Adipose tissue (tissue), 3 donors: Measurements from ENCODE around the gene C22orf42. TPM values are rescaled to one million over a fixed set of nuclear protein-coding genes. Genes with fewer than 3 reads are reported as not detected.
"Not testable (repeated sequence)": the region's sequence is repeated elsewhere in the genome, so short reads cannot be mapped to it uniquely, and the experiment has no call there.

ENCODE experiments used
- H3K27ac ChIP-seq: one replicate; pipeline ENCODE4 v1.5.1; 2013; ENCODE audit warnings: low read depth, low read length
- WGBS, 3 donors: extraction: QIAGEN DNeasy Blood & Tissue Kit; methylation state at CpG; one replicate each; pipeline ENCODE4 v1.1.7; 2013; 5-methylcytosine and 5-hydroxymethylcytosine counted together
- polyA plus RNA-seq, 3 donors: library from polyadenylated mRNA; stranded (reverse); fragments of 200-250 nt; gene quantifications; one replicate each; pipeline ENCODE4 v1.2.3, GENCODE V29; 2013
- donor health status: healthy with polysubstance abuse.
- donor health status: Bipolar disorder and iron deficiency.
- donor health status: healthy.

C22orf42 gene
- polyA plus RNA-seq, 3 donors = 0.36 TPM; not detected in 2

DNA sequence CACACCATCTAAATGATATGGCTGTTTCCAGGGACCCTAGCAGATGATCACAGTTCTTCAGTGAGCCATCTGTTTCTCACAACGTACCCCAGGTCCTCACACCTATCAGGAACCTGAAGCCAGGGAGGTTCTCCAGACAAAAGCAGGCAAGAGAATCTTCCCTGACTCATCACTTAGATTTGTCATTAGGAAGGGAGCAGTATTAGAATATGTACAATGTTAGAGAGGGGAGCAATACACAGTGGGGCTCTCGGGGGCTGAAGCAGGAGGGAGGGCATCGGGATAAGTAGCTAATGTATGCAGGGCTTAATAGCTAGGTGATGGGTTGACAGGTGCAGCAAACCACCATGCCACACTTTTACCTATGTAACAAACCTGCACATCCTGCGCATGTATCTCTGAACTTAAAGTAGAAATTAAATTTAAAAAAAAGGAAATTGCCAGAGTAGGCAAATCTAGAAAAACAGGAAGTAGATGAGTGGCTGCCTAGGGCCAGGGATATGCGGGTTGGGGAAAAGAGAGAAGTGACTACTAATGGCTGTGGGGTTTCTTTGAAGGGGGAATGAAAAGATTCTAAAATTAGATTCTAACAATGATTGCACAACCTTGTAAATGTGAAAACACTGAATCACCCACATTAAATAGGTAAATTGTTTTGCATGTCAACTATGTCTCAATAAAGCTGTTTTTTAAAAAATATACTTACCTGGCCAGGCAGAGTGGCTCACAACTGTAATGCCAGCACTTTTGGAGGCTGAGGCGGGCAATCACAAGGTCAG, 14.4 kb downstream of the C22orf42 start:
- no peak overlapping the region for H3K27ac ChIP-seq
- 60 to 67% (median 65%) methylated on average over 6 of the region's 6 CpGs for WGBS, 3 donors

DNA sequence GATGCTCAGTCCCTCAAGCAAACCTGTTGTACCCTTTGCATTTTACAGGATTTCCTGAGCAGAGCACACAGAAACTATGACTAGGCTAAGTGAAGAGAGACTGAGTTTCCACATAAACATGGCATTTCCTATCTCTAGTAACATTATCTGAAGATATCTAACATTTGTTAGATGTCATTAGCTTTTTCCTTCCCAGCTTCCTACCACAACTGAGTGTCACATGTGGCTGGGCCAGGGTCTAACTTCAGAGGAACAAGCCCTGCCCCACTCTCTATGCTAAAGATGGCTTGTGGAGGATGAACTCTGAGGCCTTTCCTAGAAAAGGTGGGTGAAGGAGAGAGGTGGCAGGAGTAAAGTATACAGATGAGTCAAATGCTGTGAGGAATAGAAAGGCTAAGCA, 16.5 kb downstream of the C22orf42 start:
- H3K27ac ChIP-seq = no peak overlapping the region

DNA sequence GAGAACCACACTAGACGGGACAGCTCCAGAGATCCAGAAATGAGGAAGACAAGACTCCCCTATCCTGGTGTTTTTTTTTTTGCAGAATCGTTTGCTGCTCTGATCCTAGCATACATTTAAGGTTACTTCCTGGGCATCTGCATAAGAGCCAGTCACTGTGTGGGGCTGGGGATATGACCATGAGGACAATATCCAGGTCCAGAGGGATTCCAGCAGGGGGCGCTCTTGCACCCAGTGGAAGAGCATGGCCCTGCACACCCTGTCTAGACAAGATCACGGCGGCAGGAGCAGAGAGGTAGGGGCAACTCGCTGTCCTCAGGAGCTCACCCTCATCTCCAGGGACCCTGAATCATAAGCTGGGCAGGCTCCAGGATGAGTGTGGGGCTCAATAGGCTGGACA, 18.4 kb downstream of the C22orf42 start:
- WGBS, 3 donors = 22 to 42% (median 41%) methylated on average over 3 to 6 of the region's 6 CpGs
- not testable (repeated sequence) for H3K27ac ChIP-seq

- WGBS, 3 donors = 18 to 52% (median 39%) methylated on average over 1 of the region's 1 CpG
- not testable (repeated sequence) for H3K27ac ChIP-seq
These were observed 20.5 kb downstream of the C22orf42 start for GRCh38 chr22:32138576-32138975.

- WGBS, 3 donors = 48 to 76% (median 56%) methylated on average over 16 of the region's 16 CpGs
- H3K27ac ChIP-seq = not testable (repeated sequence)
These were observed 21.3 kb downstream of the C22orf42 start for GRCh38 chr22:32137731-32138324.

DNA sequence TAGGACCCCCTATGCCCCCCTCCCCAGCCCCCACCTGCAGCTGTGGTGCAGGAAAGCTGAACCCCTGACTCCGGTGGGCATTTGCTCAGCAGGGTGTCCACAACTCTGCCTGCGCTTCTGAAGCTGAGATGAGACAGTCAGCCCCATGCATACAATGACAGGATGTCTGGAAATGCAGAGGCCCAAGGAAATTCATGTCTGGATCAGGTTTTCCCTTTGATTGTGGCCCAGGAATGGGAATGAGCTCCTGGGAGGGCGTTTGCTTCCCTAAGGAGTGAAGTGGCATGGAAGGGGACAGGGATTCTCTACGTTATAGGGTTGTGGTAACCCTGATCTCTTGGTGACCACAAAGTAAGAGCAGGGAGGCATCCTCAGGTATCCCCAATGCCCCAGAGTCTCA, 22.2 kb downstream of the C22orf42 start:
- 60 to 82% (median 65%) methylated on average over 4 of the region's 4 CpGs for WGBS, 3 donors

GRCh38 chr22:32135958-32136357, 23.1 kb downstream of the C22orf42 start:
- WGBS, 3 donors = 64 to 80% (median 76%) methylated on average over 3 of the region's 3 CpGs
- H3K27ac ChIP-seq = not testable (repeated sequence)

More for the DNA sequence above, 22.2 kb downstream of the C22orf42 start:
- not testable (repeated sequence) for H3K27ac ChIP-seq

GRCh38 chr22:32134796-32135195, 24.3 kb downstream of the C22orf42 start:
- 86 to 92% (median 91%) methylated on average over 14 of the region's 14 CpGs for WGBS, 3 donors

DNA sequence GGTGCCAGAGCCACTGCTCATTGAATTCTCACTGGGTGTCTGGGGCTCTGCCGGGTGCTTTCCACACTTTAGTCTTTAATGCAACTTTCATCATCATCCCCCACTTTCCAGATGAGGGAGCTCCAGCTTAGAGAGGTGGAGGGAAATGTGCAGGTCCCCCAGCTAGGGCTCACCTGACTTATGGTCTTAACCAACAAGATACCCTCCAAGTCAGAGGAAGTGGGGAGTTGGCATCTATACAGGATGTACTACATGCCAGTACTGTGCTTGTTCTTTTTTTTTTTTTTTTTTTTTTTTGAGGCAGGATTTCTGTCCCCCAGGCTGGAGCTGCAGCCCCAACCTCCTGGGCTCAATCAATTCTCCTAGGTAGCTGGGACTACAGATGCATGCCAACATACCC, 26.3 kb downstream of the C22orf42 start:
- no peak overlapping the region for H3K27ac ChIP-seq
- 60 to 83% (median 77%) methylated on average over 1 of the region's 1 CpG for WGBS, 3 donors

More at GRCh38 chr22:32134796-32135195, 24.3 kb downstream of the C22orf42 start:
- not testable (repeated sequence) for H3K27ac ChIP-seq

- WGBS, 3 donors = 87 to 91% (median 90%) methylated on average over 11 of the region's 11 CpGs
These were observed 27.0 kb downstream of the C22orf42 start for GRCh38 chr22:32132126-32132525.

DNA sequence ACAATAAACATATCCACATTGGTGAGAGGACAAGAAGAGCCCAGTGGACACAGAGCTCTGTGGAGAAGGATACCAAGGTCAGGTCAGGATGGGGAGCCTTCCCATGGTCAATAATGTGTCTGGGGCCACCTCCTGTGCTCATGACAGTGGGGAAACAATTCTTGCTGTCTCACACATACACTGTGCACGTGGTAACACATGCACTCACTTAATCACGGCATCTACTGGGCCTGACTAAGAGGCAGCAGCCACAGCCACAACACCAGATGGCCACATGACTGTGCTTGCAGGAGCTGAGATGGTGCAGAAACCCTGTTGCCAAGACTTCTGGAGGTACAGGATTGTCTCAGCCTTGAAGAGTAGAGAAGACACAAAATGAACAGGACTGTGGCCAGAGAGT, 28.6 kb downstream of the C22orf42 start:
- WGBS, 3 donors = 69 to 82% (median 79%) methylated on average over 2 of the region's 2 CpGs
- H3K27ac ChIP-seq = no peak overlapping the region

More at GRCh38 chr22:32132126-32132525, 27.0 kb downstream of the C22orf42 start:
- no peak overlapping the region for H3K27ac ChIP-seq

DNA sequence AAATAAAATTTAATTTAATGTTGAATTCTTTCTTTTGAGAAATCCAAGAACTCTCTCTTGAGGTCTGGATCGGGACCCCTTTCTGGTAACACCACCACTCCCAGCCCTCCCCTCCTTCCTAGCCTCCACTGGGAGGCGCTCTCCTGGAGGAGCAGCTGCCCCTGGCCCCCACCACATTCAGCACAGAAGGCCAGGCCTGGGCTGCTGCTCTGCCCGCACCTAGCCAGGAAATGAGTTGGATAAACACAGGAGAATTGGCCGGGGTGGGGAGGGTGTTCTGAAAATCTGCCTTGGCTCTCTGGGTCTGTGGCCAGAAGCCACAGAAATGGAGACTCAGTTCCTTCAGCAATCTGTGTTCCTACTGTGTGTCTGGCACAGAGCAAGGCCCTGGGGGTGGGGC, 31.2 kb downstream of the C22orf42 start:
- WGBS, 3 donors = 71 to 79% (median 78%) methylated on average over 4 of the region's 4 CpGs
- no peak overlapping the region for H3K27ac ChIP-seq

- H3K27ac ChIP-seq = no peak overlapping the region
- WGBS, 3 donors = 68 to 77% (median 76%) methylated on average over 10 of the region's 10 CpGs
These were observed 35.4 kb downstream of the C22orf42 start for GRCh38 chr22:32123657-32124056.

GRCh38 chr22:32122899-32123298, 36.2 kb downstream of the C22orf42 start:
- 87 to 96% (median 95%) methylated on average over 15 of the region's 15 CpGs for WGBS, 3 donors
- no peak overlapping the region for H3K27ac ChIP-seq

DNA sequence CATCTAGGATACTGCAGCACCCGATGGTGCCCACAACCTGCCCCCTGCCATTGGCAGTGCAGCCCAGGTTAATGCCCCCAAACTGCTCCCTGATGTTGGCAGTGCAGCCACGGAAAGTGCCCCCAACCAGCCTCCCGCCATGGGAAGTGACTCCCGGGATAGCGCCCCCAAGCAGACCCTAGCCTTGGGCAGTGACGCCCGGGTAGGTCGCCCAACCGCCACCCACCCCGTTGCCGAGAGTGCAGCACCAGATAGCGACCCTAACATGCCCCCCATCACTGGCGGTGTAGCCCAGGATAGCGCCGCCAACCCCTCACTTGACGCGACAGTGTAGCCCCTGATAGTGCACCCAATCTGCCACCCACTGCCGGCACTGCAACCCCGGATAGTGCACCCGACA, 38.5 kb downstream of the C22orf42 start:
- no peak overlapping the region for H3K27ac ChIP-seq
- WGBS, 3 donors = 95 to 96% (median 96%) methylated on average over 18 to 20 of the region's 20 CpGs

DNA sequence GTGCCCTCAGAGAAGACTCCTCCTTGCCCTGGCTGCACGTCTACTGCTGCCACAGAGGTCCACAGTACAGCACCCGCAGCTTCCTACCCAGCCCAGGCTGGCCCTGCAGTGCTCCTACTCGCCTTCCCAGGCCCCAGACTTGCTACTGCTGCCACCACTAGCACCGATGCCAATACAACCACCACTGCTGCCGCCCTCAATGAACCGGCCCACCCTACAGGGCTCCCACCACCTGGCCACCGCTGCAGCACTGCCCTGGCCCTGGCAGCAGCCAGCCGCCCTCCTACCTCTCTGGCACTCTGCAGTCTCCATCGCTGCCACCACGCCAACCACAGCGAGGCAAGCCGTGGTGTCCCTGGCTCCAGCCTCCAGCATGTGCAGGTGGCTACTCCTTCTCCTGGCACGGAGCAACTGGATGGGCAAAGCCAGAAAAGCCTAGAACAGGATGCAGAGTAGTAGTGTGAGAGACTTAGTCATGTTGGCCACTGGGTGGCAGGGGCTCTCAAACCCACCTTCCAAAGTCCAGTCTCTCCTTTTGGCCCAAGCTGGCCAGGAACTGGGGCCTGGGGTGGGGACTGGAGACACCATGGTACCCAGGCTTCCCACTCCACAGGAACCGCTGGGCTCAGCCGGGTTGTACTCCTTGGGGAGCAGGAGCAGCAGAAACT, 39.4 kb downstream of the C22orf42 start:
- 79 to 84% (median 80%) methylated on average over 15 of the region's 15 CpGs for WGBS, 3 donors
- H3K27ac ChIP-seq = no peak overlapping the region

- 78 to 80% (median 79%) methylated on average over 2 of the region's 2 CpGs for WGBS, 3 donors
- H3K27ac ChIP-seq = no peak overlapping the region
These were observed 46.7 kb downstream of the C22orf42 start for GRCh38 chr22:32112380-32112779.

DNA sequence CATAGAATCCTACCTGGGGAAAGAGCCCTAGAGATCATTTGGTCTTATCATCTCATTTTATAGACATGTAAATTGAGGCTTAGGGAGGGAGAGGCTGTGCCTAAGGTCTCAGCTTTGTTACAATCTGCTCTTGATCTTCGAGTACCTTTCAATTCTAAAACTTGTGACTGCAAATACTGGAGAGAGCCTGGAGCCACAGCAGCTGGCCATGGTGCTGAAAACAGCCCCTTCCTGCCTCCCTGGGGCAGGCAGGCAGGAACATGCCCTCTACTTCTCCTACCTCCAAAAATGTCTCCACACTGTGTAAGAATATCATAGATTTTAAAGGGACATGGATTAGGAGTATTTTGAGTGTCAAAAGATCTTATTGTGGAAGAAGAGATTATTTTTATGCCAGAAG, 52.2 kb downstream of the C22orf42 start:
- no peak overlapping the region for H3K27ac ChIP-seq
- WGBS, 3 donors = 0 to 5% (median 5%) methylated on average over 1 of the region's 1 CpG

DNA sequence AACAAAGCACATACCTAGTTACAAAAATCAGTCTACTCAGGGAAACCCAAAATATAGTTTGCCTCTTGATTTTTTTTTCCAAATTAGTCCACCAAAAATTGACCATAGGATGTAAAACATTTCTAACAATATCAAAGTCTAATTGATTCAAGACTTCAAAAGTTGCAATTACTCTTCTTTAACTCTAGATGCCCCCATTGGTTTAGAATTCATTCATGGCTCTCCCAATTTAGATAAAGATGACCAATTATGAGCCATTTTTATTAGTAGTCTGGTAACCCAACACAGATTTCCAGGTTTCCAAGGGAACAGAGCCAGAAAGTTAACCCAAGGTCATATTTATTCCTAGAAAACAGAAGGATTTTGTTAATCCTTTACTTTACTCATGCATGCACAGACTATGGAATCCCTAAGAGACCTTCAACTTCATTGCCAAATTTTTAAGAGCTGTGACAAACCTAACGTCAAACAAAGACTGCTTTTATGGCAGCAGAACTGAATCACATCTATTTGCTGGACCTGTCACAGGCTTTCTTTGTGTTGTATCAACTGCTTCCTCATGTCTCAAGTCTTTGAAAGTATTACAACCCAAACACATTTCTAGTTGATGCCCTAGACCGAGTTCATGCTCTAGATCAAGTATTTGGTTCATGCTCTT, 55.3 kb downstream of the C22orf42 start:
- no peak overlapping the region for H3K27ac ChIP-seq
- 12 to 50% (median 40%) methylated on average over 2 of the region's 2 CpGs for WGBS, 3 donors
